MM.1S (cell line): ENCODE data around the gene ARHGAP26.

Source experiments
- CTCF ChIP-seq: fragments of 300-600 bp; sonication (generic); IDR thresholded peaks from 2 replicates; pipeline ENCODE4 v1.5.1; 2016; ENCODE audit warnings: antibody characterized with exemption, low read length, mixed read lengths
- EZH2 ChIP-seq: fragments of 300-600 bp; sonication (generic); optimal IDR thresholded peaks from 2 replicates; pipeline ENCODE3; 2017; ENCODE audit warnings: low read depth, mild to moderate bottlenecking, antibody characterized with exemption, low read length, mixed read lengths

- no peak for TF ChIP-seq EZH2
- no peak for TF ChIP-seq CTCF
Observed at GRCh38 chr5:143161885-143162540, 391.8 kb downstream of the ARHGAP26 start.
